ENCODE results near the gene THSD7B. TPM values are rescaled to one million over a fixed set of nuclear protein-coding genes. Genes with fewer than 3 reads are reported as not detected.
A peak's percentile ranks its signal among the peaks of the same experiment; 100 is the strongest.

Gene THSD7B
- total RNA-seq, 3 donors from 2014 or later = not detected

- no peak for DNase-seq
- no peak for ATAC-seq
- Mint-ChIP-seq H3K36me3 (ENCODE audit: insufficient read depth) (no peaks in the 10 kb centered on the region), H3K27me3 (ENCODE audit: low read depth) (peaks cover 35% of the 10 kb centered on the region), H3K4me3 (no peak overlapping the region), H3K9me3 (no peaks in the 10 kb centered on the region), H3K4me1 (ENCODE audit: low read depth) (no peaks in the 10 kb centered on the region)
These were observed 4.5 kb downstream of the THSD7B start for GRCh38 chr2:136769871-136770270.

GRCh38 chr2:136770384-136770783 is 5.0 kb downstream of the THSD7B start:
- DNase-seq (no peak), ATAC-seq (no peak)
- Mint-ChIP-seq H3K9me3 (no peaks in the 10 kb centered on the region), H3K4me3 (no peak overlapping the region), H3K36me3 (ENCODE audit: insufficient read depth) (no peaks in the 10 kb centered on the region), H3K4me1 (ENCODE audit: low read depth) (no peaks in the 10 kb centered on the region), H3K27me3 (ENCODE audit: low read depth) (peaks cover 33% of the 10 kb centered on the region)

GRCh38 chr2:136777391-136777790 is 12.0 kb downstream of the THSD7B start:
- ATAC-seq = no peak
- DNase-seq = no peak
- Mint-ChIP-seq H3K27me3 (ENCODE audit: low read depth) (peaks cover 4% of the 10 kb centered on the region), H3K4me3 (no peak overlapping the region), H3K9me3 (no peaks in the 10 kb centered on the region), H3K36me3 (ENCODE audit: insufficient read depth) (no peaks in the 10 kb centered on the region), H3K4me1 (ENCODE audit: low read depth) (no peaks in the 10 kb centered on the region)

GRCh38 chr2:136783856-136784255 is 18.5 kb downstream of the THSD7B start:
- DNase-seq (no peak), ATAC-seq (peak in 1 of 2 donors; percentile 52)
- no peaks in the 10 kb centered on the region for H3K36me3 Mint-ChIP-seq (ENCODE audit: insufficient read depth)
- H3K9me3 Mint-ChIP-seq = no peaks in the 10 kb centered on the region
- H3K4me3 Mint-ChIP-seq = no peak overlapping the region
- H3K4me1 Mint-ChIP-seq (ENCODE audit: low read depth) = no peaks in the 10 kb centered on the region
- H3K27me3 Mint-ChIP-seq (ENCODE audit: low read depth) = peaks cover 4% of the 10 kb centered on the region

GRCh38 chr2:136785215-136785614 is 19.9 kb downstream of the THSD7B start:
- H3K36me3 Mint-ChIP-seq (ENCODE audit: insufficient read depth) = no peaks in the 10 kb centered on the region
- H3K4me3 Mint-ChIP-seq = no peak overlapping the region
- peaks cover 4% of the 10 kb centered on the region for H3K27me3 Mint-ChIP-seq (ENCODE audit: low read depth)
- DNase-seq (no peak), ATAC-seq (no peak)
- H3K9me3 Mint-ChIP-seq = no peaks in the 10 kb centered on the region
- no peaks in the 10 kb centered on the region for H3K4me1 Mint-ChIP-seq (ENCODE audit: low read depth)

DNA sequence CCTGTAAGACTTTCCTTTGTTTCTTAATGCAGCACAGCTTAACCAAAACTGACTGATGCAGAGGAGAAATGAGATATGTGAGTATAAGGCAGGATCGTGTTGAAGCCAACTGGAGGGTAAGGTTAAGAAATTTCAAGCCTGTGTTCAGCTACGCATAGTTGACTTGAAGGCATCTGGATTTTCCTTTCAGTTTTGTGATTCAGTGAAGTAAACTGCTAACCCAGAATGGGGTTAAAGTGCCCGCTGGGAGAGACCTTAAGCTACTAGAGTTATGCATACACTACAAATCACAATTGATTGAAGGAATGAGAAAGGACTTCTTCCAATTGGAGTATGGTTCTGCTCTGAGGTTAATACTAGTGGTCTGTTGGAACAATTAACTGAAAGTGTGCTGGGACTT is 22.6 kb downstream of the THSD7B start:
- Mint-ChIP-seq H3K36me3 (ENCODE audit: insufficient read depth) (no peaks in the 10 kb centered on the region), H3K27me3 (ENCODE audit: low read depth) (peaks cover 3% of the 10 kb centered on the region), H3K9me3 (no peaks in the 10 kb centered on the region), H3K4me1 (ENCODE audit: low read depth) (no peaks in the 10 kb centered on the region), H3K4me3 (no peak overlapping the region)
- DNase-seq = no peak
- no peak for ATAC-seq

DNA sequence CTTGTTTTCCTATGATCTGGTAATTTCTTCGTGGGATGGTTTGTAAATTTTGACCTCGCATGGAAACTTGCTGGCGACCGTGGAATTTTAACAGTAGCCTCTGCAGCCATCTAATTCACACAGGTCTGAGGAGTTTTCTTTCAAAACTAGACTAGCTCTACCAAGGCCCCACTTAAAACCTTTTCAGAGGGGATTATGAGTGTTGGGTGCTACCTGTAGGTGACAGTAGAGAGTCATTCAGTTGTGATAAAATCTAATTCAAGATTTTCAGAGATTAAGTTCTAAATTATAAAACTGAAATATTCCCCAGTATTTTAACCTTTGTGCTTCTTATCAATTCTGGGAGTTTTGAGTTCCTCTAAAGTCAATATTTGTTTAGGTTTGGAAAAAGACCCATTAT is 31.0 kb downstream of the THSD7B start:
- no peak overlapping the region for H3K4me3 Mint-ChIP-seq
- DNase-seq (no peak), ATAC-seq (no peak)
- H3K36me3 Mint-ChIP-seq (ENCODE audit: insufficient read depth) = no peaks in the 10 kb centered on the region
- H3K4me1 Mint-ChIP-seq (ENCODE audit: low read depth) = no peaks in the 10 kb centered on the region
- no peaks in the 10 kb centered on the region for H3K9me3 Mint-ChIP-seq
- H3K27me3 Mint-ChIP-seq (ENCODE audit: low read depth) = no peaks in the 10 kb centered on the region

GRCh38 chr2:136798766-136799165 is 33.4 kb downstream of the THSD7B start:
- no peaks in the 10 kb centered on the region for H3K4me1 Mint-ChIP-seq (ENCODE audit: low read depth)
- no peaks in the 10 kb centered on the region for H3K36me3 Mint-ChIP-seq (ENCODE audit: insufficient read depth)
- no peaks in the 10 kb centered on the region for H3K27me3 Mint-ChIP-seq (ENCODE audit: low read depth)
- ATAC-seq (no peak), DNase-seq (no peak)
- no peak overlapping the region for H3K4me3 Mint-ChIP-seq
- H3K9me3 Mint-ChIP-seq = no peaks in the 10 kb centered on the region

DNA sequence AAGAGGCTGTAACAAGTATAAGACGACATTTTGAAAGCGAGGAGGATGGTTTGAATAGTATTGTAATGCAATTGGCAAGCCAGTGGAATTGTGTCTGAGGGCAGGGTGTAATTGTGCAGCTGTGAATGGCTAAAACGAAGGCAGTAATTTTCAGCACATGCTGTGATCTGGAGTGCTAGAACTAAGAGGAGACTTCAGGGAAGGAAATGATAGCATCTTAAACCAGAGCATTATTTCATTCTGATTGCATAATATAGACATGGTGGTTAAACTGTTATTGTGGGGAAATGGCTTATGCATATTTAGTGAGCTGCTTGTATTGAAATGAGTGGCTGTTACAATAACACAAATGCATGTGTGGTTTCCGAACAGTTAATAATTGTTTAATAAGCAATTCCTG is 36.3 kb downstream of the THSD7B start:
- Mint-ChIP-seq H3K4me3 (no peak overlapping the region), H3K4me1 (ENCODE audit: low read depth) (no peaks in the 10 kb centered on the region), H3K27me3 (ENCODE audit: low read depth) (no peaks in the 10 kb centered on the region), H3K36me3 (ENCODE audit: insufficient read depth) (no peaks in the 10 kb centered on the region), H3K9me3 (no peaks in the 10 kb centered on the region)
- DNase-seq = no peak
- no peak for ATAC-seq

DNA sequence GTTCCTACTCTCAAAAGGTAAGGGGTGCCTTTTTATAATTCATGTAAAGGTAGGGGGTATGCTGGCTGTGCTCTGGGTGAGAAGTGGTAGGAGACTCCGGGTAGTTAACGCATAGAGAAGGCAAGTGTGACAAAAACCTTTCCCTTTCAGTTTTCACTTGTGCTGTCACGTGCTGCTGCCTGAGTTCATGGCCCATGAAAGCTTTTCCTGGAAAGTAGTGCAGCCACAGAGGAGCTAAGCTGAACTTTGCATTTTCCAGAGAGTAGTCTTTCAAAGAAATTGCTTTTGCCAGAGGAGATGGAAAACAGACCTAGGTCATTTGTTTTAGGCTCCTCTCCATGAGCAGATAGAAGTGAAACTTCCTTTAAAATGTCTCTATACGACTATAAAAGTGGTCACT is 44.7 kb downstream of the THSD7B start:
- H3K36me3 Mint-ChIP-seq (ENCODE audit: insufficient read depth) = no peaks in the 10 kb centered on the region
- no peak for ATAC-seq
- no peaks in the 10 kb centered on the region for H3K9me3 Mint-ChIP-seq
- H3K4me1 Mint-ChIP-seq (ENCODE audit: low read depth) = no peaks in the 10 kb centered on the region
- DNase-seq = no peak
- no peak overlapping the region for H3K4me3 Mint-ChIP-seq
- no peaks in the 10 kb centered on the region for H3K27me3 Mint-ChIP-seq (ENCODE audit: low read depth)

DNA sequence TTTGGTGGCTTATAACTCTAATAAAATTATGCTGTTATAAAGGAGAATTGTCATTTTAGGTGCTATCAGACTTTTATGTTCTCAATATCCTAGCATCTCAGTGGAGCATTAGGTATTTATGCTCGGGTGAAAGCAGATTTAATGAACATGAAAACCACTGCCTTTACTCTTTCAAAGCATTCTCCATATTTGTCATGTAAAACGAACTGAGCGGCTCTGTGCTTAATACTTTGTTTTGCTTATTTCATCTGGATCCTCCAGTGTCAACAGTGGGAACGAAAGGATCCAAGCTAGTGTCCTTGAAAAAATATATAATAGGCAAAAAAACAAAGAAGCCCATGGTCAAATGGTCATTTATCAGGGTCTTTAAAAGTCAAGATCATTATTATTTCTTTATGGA is 53.5 kb downstream of the THSD7B start:
- DNase-seq (no peak), ATAC-seq (no peak)
- Mint-ChIP-seq H3K4me1 (ENCODE audit: low read depth) (no peaks in the 10 kb centered on the region), H3K4me3 (no peak overlapping the region), H3K36me3 (ENCODE audit: insufficient read depth) (no peaks in the 10 kb centered on the region), H3K27me3 (ENCODE audit: low read depth) (no peaks in the 10 kb centered on the region), H3K9me3 (no peaks in the 10 kb centered on the region)

GRCh38 chr2:136823291-136823690 is 57.9 kb downstream of the THSD7B start:
- no peaks in the 10 kb centered on the region for H3K4me1 Mint-ChIP-seq (ENCODE audit: low read depth)
- no peak overlapping the region for H3K4me3 Mint-ChIP-seq
- H3K9me3 Mint-ChIP-seq = no peaks in the 10 kb centered on the region
- DNase-seq (no peak), ATAC-seq (no peak)
- H3K36me3 Mint-ChIP-seq (ENCODE audit: insufficient read depth) = no peaks in the 10 kb centered on the region
- H3K27me3 Mint-ChIP-seq (ENCODE audit: low read depth) = no peaks in the 10 kb centered on the region

- H3K27me3 Mint-ChIP-seq (ENCODE audit: low read depth) = no peaks in the 10 kb centered on the region
- H3K4me3 Mint-ChIP-seq = no peak overlapping the region
- DNase-seq (no peak), ATAC-seq (no peak)
- H3K36me3 Mint-ChIP-seq (ENCODE audit: insufficient read depth) = no peaks in the 10 kb centered on the region
- H3K4me1 Mint-ChIP-seq (ENCODE audit: low read depth) = no peaks in the 10 kb centered on the region
- no peaks in the 10 kb centered on the region for H3K9me3 Mint-ChIP-seq
These were observed 62.8 kb downstream of the THSD7B start for GRCh38 chr2:136828162-136828561.

DNA sequence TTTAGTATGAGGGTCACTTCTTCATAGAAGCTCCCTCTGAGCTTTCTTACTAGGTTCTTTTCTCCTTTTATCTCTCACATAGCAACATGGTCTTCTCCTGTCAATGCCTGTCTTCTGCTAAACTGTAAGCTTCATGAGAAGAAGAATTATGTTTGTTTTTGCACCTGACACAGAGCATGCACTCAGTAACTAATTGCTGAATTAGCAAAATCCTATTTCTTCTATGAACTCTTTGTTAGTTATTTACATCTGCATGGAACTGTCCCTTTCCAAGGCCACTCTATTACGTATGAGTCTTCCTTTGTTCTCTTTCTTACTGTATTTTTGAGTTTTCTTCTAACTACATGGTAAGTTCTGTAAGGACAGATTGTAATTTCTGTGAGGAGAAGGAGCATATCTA is 63.4 kb downstream of the THSD7B start:
- no peaks in the 10 kb centered on the region for H3K27me3 Mint-ChIP-seq (ENCODE audit: low read depth)
- no peaks in the 10 kb centered on the region for H3K36me3 Mint-ChIP-seq (ENCODE audit: insufficient read depth)
- no peak for DNase-seq
- H3K4me3 Mint-ChIP-seq = no peak overlapping the region
- H3K9me3 Mint-ChIP-seq = no peaks in the 10 kb centered on the region
- ATAC-seq = no peak
- no peaks in the 10 kb centered on the region for H3K4me1 Mint-ChIP-seq (ENCODE audit: low read depth)

DNA sequence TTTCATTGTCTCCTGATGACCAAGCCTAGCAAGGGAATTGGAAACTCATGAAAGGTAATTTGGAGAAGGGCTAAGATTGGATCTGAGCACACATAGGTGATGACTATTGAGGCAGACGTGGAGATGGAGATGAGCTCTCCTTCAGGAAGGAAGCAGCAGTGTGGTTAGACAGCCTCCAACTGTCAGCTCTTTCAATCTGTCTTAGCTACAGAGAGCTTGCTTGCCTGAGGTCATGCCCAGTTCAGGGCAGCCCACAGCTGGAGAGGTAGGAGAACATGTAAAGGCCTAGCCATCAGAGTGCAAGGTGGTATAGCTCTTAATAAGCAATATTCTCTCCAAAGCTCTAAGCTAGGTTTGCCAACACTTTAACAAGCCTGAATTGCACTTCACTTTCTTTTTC is 79.2 kb downstream of the THSD7B start:
- no peaks in the 10 kb centered on the region for H3K36me3 Mint-ChIP-seq (ENCODE audit: insufficient read depth)
- no peaks in the 10 kb centered on the region for H3K9me3 Mint-ChIP-seq
- ATAC-seq (no peak), DNase-seq (no peak)
- no peaks in the 10 kb centered on the region for H3K4me1 Mint-ChIP-seq (ENCODE audit: low read depth)
- no peak overlapping the region for H3K4me3 Mint-ChIP-seq
- H3K27me3 Mint-ChIP-seq (ENCODE audit: low read depth) = no peaks in the 10 kb centered on the region

- H3K36me3 Mint-ChIP-seq (ENCODE audit: insufficient read depth) = no peaks in the 10 kb centered on the region
- peaks cover 2% of the 10 kb centered on the region for H3K27me3 Mint-ChIP-seq (ENCODE audit: low read depth)
- no peak overlapping the region for H3K4me3 Mint-ChIP-seq
- H3K4me1 Mint-ChIP-seq (ENCODE audit: low read depth) = no peaks in the 10 kb centered on the region
- no peaks in the 10 kb centered on the region for H3K9me3 Mint-ChIP-seq
- ATAC-seq (no peak), DNase-seq (no peak)
These were observed 93.3 kb downstream of the THSD7B start for GRCh38 chr2:136858656-136859055.

Data from activated T-cell treated with anti-CD3 and anti-CD28 coated beads, Interleukin-2, amount 50 U/mL, for 4 hours (primary cell).